Activated CD4-positive, CD25-positive, alpha-beta regulatory T cell (primary cell): ENCODE results near the gene FOXL2NB.

ENCODE experiments used
- DNase-seq, 4 experiments: peaks; one replicate each; lab custom pipeline; 2025; lab: John Stamatoyannopoulos, UW

FOXL2NB gene

GRCh38 chr3:138945709-138946662 is 1.0 kb upstream of the FOXL2NB start:
- DNase-seq: no peak

- no peak for DNase-seq
These were observed 591 bp downstream of the FOXL2NB start for GRCh38 chr3:138947495-138948121.

- no peak for DNase-seq
These were observed 1.5 kb downstream of the FOXL2NB start for GRCh38 chr3:138948371-138949001.

- DNase-seq: no peak
These were observed 2.0 kb downstream of the FOXL2NB start for GRCh38 chr3:138949002-138949418.

GRCh38 chr3:138949445-138950005 is 2.5 kb downstream of the FOXL2NB start:
- DNase-seq: no peak

GRCh38 chr3:138950006-138950644 is 3.1 kb downstream of the FOXL2NB start:
- no peak for DNase-seq

GRCh38 chr3:138950701-138951100 is 3.7 kb downstream of the FOXL2NB start:
- no peak for DNase-seq

GRCh38 chr3:138960417-138960852 is 13.4 kb downstream of the FOXL2NB start:
- DNase-seq: no peak

- no peak for DNase-seq
These were observed 16.0 kb downstream of the FOXL2NB start for GRCh38 chr3:138962854-138963560.

- DNase-seq: no peak
These were observed 17.2 kb downstream of the FOXL2NB start for GRCh38 chr3:138964264-138964663.

- DNase-seq: no peak
These were observed 17.9 kb downstream of the FOXL2NB start for GRCh38 chr3:138964923-138965322.

GRCh38 chr3:138971766-138972320 is 24.8 kb downstream of the FOXL2NB start:
- DNase-seq: no peak

GRCh38 chr3:138972941-138973340 is 25.9 kb downstream of the FOXL2NB start:
- DNase-seq: no peak

- no peak for DNase-seq
These were observed 27.4 kb downstream of the FOXL2NB start for GRCh38 chr3:138974462-138974861.

- no peak for DNase-seq
These were observed 28.3 kb downstream of the FOXL2NB start for GRCh38 chr3:138975351-138975750.

- DNase-seq: no peak
These were observed 29.0 kb downstream of the FOXL2NB start for GRCh38 chr3:138976047-138976446.

- no peak for DNase-seq
These were observed 37.8 kb downstream of the FOXL2NB start for GRCh38 chr3:138984816-138985215.

GRCh38 chr3:138985932-138986331 is 38.9 kb downstream of the FOXL2NB start:
- no peak for DNase-seq

GRCh38 chr3:138987181-138987580 is 40.2 kb downstream of the FOXL2NB start:
- no peak for DNase-seq

GRCh38 chr3:138995706-138996105 is 48.7 kb downstream of the FOXL2NB start:
- DNase-seq: no peak
